A673 (cell line): ENCODE measurements around the gene LITAF. TPM values are rescaled to one million over a fixed set of nuclear protein-coding genes. Genes with fewer than 3 reads are reported as not detected.

Experiments used
- BruUV-seq: library from RNA; stranded (reverse); fragments of 400-500 nt; replicated peaks from 2 replicates; lab custom pipeline; 2021; lab: Mats Ljungman, UMichigan
- CTCF ChIA-PET: fragments of 300-600 bp; sonication (Branson Sonifier 250); formaldehyde crosslinking; loops from one replicate; lab custom pipeline; 2022; ENCODE audit warnings: antibody characterized with exemption; lab: Charles Lee
- POLR2A ChIA-PET: fragments of 300-600 bp; sonication (Branson Sonifier 250); formaldehyde crosslinking; loops from one replicate; lab custom pipeline; 2022; ENCODE audit warnings: antibody characterized with exemption; ENCODE audit not compliant: low non-redundant PET; lab: Charles Lee
- DNase-seq: peaks from one replicate; pipeline ENCODE4 v3.0.0-alpha.2; 2015; ENCODE audit warnings: low spot score
- H3K27ac ChIP-seq: fragments of 200-600 bp; sonication (generic); 2 replicates; pipeline ENCODE4 v1.5.1; 2016; ENCODE audit warnings: mixed run types, low read depth, mild to moderate bottlenecking, mixed read lengths, antibody characterized with exemption, low read length; ENCODE audit not compliant: poor library complexity, severe bottlenecking
- H3K27me3 ChIP-seq: fragments of 200-600 bp; sonication (generic); replicated peaks from 2 replicates; pipeline ENCODE4 v1.6.1; 2017; ENCODE audit warnings: mixed run types, low read depth, mild to moderate bottlenecking, mixed read lengths, antibody characterized with exemption, low read length; ENCODE audit not compliant: insufficient read depth, poor library complexity
- H3K36me3 ChIP-seq: fragments of 200-600 bp; sonication (generic); 2 replicates; pipeline ENCODE4 v1.6.1; 2016; ENCODE audit warnings: mixed run types, mild to moderate bottlenecking, mixed read lengths, antibody characterized with exemption, low read length; ENCODE audit not compliant: insufficient read depth, poor library complexity, severe bottlenecking
- H3K4me1 ChIP-seq: fragments of 200-600 bp; sonication (generic); 2 replicates; pipeline ENCODE4 v1.6.1; 2017; ENCODE audit warnings: mixed run types, mild to moderate bottlenecking, mixed read lengths, antibody characterized with exemption, low read length; ENCODE audit not compliant: insufficient read depth, poor library complexity, severe bottlenecking
- H3K4me3 ChIP-seq: fragments of 200-600 bp; sonication (generic); 2 replicates; pipeline ENCODE4 v1.5.1; 2016; ENCODE audit warnings: low read depth, mixed run types, mild to moderate bottlenecking, mixed read lengths, low read length; ENCODE audit not compliant: poor library complexity, severe bottlenecking
- H3K9me3 ChIP-seq: fragments of 200-600 bp; sonication (generic); 2 replicates; pipeline ENCODE4 v1.6.1; 2016; ENCODE audit warnings: mixed run types, low read depth, mild to moderate bottlenecking, mixed read lengths, antibody characterized with exemption, low read length; ENCODE audit not compliant: poor library complexity, severe bottlenecking
- CTCF ChIP-seq: fragments of 300-800, 200-600 bp; sonication (generic); conservative IDR thresholded peaks from 2 replicates; pipeline ENCODE4 v1.5.1; 2017; ENCODE audit warnings: low read depth, mild to moderate bottlenecking, antibody characterized with exemption, low read length, moderate library complexity, mixed read lengths
- EZH2 ChIP-seq: fragments of 200-600 bp; sonication (generic); IDR thresholded peaks from 2 replicates; pipeline ENCODE4 v1.6.1; 2017; ENCODE audit warnings: borderline replicate concordance, low read depth, mild to moderate bottlenecking, mixed read lengths, antibody characterized with exemption, low read length; ENCODE audit not compliant: poor library complexity, severe bottlenecking
- intact Hi-C: fragments of 100-400 bp; cut with micrococcal nuclease; formaldehyde crosslinking; loops from one replicate; pipeline ENCODE4 v1.10.0; 2022; ENCODE audit not compliant: unreplicated experiment
- total RNA-seq: library from RNA; stranded (reverse); gene quantifications from 2 replicates; pipeline ENCODE4 v1.2.3, GENCODE V29; 2021

Gene LITAF
- total RNA-seq, 1 experiment from 2014 or later: 6.9 TPM

GRCh38 chr16:11534262-11534661, 52.5 kb downstream of the LITAF start:
- ChIA-PET CTCF (no interaction called here), POLR2A (no interaction called here)
- TF ChIP-seq CTCF (no peak), EZH2 (no peak)
- H3K9me3 ChIP-seq: no peaks in the 10 kb centered on the region
- no TSS peak for BruUV-seq
- no peak overlapping the region for H3K27ac ChIP-seq
- no peaks in the 10 kb centered on the region for H3K27me3 ChIP-seq
- H3K4me3 ChIP-seq: no peak overlapping the region
- no peaks in the 10 kb centered on the region for H3K4me1 ChIP-seq
- H3K36me3 ChIP-seq: no peaks in the 10 kb centered on the region
- no peak for DNase-seq
- intact Hi-C loops: loop anchor here (5.0 to 10.0 kb wide), 2 partner anchors 108 to 129 kb away; no protein-coding TSS in a partner anchor

GRCh38 chr16:11533588-11533987, 53.1 kb downstream of the LITAF start:
- BruUV-seq: no TSS peak
- H3K9me3 ChIP-seq: no peaks in the 10 kb centered on the region
- no peak for TF ChIP-seq CTCF
- no peak for TF ChIP-seq EZH2
- no peak overlapping the region for H3K4me3 ChIP-seq
- H3K36me3 ChIP-seq: no peaks in the 10 kb centered on the region
- no peaks in the 10 kb centered on the region for H3K27me3 ChIP-seq
- no peak overlapping the region for H3K27ac ChIP-seq
- POLR2A ChIA-PET: no interaction called here
- intact Hi-C loops: loop anchor here (2.0 to 10.0 kb wide), 4 partner anchors 109 to 279 kb away; no protein-coding TSS in a partner anchor
- H3K4me1 ChIP-seq: no peaks in the 10 kb centered on the region
- CTCF ChIA-PET: interaction anchor here (0.7 kb wide), 1 partner anchor 107 kb away, joined by 7 read pairs; no protein-coding TSS in a partner anchor
- DNase-seq: no peak

GRCh38 chr16:11530171-11530940, 56.4 kb downstream of the LITAF start:
- Histone ChIP-seq H3K36me3 (no peaks in the 10 kb centered on the region), H3K27me3 (peaks cover 19% of the 10 kb centered on the region), H3K4me1 (no peaks in the 10 kb centered on the region), H3K4me3 (no peak overlapping the region), H3K9me3 (no peaks in the 10 kb centered on the region), H3K27ac (no peak overlapping the region)
- no peak for DNase-seq
- ChIA-PET CTCF (no interaction called here), POLR2A (no interaction called here)
- intact Hi-C loops: loop anchor here (5.0 to 10.0 kb wide), 2 partner anchors 112 to 126 kb away; no protein-coding TSS in a partner anchor
- TF ChIP-seq EZH2 (no peak), CTCF (no peak)
- BruUV-seq: no TSS peak
